ENCODE data around the gene MAP3K6.
A peak's percentile ranks its signal among the peaks of the same experiment; 100 is the strongest.
"Not testable (repeated sequence)": the region's sequence is repeated elsewhere in the genome, so short reads cannot be mapped to it uniquely, and the experiment has no call there.

MAP3K6 gene

DNA sequence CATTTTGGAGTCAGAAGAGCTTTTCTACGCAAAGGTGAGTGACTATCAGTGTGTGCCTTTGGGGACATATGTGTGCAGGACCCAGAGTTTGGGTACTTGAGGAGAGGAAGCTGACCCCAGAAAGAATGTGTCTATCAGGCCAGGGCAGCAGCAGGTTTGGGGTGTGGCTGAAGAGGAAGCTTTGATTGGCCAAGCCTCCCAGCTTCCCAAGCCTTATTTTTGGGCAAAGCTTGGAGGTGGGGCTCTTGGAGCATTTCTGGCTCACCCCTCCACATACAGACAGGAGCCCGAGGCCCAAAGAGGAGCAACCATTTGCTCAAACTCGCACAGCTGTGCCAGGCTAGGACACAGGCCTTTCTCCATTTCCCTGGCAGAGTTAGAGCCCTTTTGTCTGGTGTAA, 30.3 kb upstream of the MAP3K6 start:
- no peak for DNase-seq

DNA sequence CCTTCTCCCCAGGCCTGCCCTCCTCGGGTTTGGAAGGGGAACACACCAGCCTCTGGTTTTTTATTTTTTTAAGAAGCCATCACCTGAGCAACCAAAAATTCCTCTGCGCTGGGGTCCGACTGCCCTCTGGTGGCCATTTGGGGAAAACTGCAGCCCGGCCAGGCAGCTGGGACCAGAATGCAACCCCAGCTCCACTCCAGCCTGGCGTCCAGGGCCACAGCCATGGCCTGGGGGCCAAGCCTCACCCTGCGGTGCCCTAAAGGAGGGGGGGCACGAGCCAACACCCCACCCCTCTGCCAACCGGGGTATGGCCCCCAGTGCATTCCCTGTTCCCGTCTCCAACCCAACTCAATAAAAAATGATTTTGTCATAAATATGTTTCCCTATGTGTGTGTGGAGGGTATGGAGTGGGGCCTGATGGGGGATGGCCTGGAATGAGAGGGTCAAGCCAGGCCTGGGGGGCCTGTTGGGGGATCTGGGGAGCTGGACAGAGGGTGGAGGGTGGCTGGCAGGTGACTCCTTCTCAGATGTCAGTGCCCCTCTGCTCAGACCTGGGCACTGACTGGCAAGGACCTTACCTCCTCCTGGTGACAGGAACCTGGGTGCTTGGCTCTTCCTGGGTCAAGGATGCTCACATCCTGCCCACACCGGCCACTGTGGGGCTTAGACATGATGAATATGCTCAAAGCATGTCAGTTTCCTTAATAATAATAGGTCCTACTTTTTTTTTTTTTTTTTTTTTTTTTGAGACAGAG, 28.9 kb upstream of the MAP3K6 start:
- peak; percentile 80 for DNase-seq

DNA sequence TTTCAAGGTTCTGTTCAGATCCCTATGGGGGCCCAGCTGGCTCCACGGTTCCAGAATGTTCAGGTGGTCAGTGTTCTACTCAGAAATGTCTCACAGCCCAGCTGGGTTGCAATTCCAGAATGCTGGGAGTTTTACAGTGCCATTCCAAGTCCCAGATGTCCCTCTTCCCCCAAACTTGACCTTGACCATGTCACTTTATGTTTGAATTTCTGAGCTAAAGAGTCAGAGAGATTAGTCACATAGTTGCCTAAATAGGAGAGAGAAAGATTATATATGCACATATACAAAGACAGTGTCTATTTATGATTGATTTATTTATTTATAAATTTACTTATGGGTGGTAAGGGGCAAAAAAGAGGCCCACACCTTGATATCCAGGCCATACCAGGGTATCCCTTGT, 28.2 kb upstream of the MAP3K6 start:
- no peak for DNase-seq

DNA sequence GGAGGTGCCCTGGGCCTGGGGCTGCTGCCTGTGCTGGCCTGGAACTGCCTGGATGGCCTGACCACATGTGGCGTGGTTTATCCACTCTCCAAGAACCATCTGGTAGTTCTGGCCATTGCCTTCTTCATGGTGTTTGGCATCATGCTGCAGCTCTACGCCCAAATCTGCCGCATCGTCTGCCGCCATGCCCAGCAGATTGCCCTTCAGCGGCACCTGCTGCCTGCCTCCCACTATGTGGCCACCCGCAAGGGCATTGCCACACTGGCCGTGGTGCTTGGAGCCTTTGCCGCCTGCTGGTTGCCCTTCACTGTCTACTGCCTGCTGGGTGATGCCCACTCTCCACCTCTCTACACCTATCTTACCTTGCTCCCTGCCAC, 27.5 kb upstream of the MAP3K6 start:
- DNase-seq = no peak

DNA sequence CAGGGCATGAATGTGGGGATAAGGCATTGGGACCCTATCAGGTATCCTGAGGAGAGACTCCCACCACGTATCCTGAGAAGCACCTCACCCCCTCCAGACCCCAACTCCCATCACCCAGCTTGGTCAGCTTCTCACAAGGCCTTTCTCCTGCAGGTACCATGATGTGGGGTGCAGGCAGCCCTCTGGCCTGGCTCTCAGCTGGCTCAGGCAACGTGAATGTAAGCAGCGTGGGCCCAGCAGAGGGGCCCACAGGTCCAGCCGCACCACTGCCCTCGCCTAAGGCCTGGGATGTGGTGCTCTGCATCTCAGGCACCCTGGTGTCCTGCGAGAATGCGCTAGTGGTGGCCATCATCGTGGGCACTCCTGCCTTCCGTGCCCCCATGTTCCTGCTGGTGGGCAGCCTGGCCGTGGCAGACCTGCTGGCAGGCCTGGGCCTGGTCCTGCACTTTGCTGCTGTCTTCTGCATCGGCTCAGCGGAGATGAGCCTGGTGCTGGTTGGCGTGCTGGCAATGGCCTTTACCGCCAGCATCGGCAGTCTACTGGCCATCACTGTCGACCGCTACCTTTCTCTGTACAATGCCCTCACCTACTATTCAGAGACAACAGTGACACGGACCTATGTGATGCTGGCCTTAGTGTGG, 27.0 kb upstream of the MAP3K6 start:
- no peak for DNase-seq

DNA sequence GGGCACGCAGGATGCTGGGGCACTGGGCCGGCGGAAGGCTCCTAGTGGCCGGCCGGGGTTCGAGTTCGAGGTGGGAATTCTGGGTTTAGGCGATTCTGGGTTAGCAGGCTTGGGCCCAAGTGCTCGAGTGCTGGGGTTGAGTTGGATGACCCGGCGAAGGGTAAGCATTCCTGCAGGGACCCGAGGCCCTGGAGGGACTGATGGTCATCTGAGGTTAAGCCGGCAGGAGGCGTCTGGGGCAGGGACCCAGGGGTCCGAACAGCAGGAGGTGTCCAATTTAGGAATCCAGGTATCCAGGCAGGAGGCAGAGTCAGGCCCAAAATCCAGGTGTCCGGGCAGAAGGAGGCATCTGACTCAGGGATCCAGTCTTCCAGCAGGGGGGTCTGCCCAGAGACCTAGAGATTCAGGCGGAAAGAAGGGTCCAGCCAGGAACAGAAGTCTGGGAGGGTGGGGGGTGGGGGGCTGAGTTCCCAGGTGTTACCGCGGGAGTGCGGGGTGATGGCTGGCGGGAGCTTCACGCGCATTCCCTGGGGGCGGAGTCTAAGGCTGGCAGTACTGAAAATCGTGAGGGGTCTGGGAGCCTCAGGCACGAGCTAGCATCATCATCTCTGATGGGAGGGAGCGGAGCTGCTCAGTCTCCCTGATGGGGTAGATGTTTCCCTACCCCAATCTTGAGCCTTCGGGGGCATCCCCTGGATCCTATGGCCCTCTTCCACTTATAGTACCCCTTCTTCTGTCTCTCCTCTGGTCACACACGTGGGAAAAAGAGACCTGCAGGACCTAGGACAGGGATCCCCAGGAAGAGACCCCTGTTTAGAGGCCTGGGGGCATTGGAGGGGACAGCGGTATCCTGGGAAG, 26.2 kb upstream of the MAP3K6 start:
- DNase-seq = no peak

DNA sequence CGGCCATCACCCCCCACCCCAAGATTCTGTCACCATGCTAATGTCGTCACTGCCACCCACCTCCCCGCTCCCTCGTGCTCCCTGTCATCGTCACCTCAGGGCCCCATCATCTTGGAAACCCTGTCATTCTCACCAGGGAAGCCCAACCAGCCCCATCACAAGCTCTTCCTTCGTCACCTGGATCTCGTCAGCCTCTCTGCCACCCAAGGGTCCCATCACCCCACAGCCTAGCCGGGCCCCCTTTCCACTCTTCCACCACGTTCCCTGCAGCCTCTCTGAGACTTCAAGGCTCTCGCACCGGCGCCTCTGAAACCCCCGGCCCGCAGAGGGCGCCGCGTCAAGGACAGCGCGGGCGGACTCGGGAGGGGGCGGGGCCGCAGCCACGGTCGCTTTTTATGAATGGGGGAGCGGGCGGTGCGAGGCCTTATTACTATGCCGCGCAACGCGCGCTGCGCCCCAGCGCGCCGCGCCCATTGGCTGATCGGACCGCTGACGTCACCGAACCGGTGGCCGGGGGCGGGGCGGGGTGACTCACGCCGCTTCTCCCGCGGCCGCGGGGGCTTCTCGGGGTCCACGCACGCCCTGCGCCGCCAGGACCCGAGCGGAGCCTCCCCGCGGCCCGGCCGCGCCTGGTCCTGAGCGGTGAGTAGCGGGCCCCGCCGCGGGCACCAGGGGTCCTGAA, 25.5 kb upstream of the MAP3K6 start, which contains the start of gene GPR3:
TSS of gene GPR3 (plus strand) at position 527 of the 682 bp plus-strand sequence. CDS start 1,177 bp downstream, outside the sequence.
- DNase-seq = peak; percentile 93

DNA sequence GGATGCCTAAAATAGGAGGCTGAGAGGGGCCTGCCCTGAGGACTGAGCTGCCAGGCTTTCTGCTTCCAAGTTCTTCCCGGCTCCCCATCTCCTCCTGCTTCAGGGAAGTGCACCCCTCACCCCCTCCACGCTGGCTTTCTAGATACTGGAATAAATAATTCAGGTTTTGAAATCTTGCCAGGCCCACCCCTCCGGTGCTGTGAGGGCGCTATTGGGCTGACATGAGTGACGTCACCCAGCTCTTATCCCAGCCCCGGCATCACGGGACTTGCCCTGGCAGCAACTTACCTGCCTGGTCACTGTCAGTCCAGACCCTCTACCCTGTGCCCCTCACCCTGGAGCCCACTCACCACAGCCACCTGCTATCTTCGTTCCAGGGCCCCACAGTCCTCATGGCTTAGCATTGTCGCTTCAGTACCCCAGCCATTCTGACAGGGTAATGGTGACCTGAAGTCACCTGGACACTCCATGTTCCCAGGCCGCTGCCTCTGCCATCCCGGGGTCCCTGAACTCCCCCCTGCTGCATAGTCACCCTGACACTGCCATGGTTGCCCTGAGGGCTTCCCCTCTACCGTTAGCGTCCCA, 24.8 kb upstream of the MAP3K6 start:
- DNase-seq = peak; percentile 13

DNA sequence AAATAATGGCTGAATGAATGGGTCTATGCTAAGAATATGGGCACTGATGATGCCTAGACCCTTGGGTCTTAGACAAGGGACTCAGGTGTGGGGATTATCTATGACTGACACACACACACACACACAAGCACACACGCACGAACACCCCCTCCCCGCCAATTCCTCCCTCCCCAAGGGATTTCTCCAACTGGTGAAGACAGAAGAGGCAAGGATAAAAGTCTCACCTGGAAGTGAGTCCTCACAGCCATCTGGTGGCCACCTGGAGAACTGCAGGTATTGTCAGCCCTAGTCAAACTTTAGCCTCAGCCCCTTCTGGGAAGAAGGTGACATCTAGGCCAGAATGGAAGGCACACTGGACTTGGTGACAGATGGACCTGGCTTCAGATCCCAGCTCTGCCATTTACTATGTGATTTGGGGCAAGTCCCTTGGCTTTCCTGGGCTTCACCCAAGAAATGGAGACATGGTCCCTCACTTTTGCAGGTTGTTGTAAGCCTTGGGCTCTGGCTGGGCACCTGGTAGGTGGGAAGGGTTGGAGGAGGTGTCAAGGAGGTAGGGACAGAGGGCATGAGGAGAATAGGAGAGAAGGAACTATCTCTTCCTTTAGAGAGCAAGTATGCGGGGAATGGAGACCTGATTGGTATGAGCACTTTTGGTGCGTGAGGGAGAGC, 21.7 kb upstream of the MAP3K6 start:
- DNase-seq = peak; percentile 78

DNA sequence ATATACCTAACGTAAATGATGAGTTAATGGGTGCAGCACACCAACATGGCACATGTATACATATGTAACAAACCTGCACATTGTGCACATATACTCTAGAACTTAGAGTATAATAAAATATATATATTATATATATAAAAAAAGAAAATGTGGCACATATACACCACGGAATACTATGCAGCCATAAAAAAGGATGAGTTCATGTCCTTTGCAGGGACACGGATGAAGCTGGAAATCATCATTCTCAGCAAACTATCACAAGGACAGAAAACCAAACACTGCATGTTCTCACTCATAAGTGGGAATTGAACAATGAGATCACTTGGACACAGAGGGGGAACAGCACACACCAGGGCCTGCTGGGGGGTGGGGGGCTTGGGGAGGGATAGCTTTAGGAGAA, 18.0 kb upstream of the MAP3K6 start:
- not testable (repeated sequence) for DNase-seq

DNA sequence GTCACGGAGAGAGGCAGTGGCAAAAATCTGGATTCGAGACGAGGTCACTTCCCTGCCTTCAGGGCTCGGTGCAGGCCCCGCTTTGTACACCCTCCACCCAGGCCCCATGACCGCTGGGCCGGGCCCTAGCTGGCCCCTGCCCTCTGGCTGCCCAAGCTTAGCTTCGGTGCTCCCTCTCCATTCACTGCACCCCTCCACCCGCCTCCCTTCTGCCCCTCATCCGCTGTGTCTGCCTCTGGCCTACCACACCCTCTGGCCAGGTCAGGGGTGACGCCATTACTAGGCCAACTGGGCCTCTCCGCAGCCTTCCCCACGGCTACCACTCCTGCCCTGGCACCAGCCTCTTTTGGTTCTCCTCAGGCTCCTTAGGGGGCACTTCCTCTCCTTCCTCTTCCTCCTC, 16.9 kb upstream of the MAP3K6 start:
- no peak for DNase-seq

DNA sequence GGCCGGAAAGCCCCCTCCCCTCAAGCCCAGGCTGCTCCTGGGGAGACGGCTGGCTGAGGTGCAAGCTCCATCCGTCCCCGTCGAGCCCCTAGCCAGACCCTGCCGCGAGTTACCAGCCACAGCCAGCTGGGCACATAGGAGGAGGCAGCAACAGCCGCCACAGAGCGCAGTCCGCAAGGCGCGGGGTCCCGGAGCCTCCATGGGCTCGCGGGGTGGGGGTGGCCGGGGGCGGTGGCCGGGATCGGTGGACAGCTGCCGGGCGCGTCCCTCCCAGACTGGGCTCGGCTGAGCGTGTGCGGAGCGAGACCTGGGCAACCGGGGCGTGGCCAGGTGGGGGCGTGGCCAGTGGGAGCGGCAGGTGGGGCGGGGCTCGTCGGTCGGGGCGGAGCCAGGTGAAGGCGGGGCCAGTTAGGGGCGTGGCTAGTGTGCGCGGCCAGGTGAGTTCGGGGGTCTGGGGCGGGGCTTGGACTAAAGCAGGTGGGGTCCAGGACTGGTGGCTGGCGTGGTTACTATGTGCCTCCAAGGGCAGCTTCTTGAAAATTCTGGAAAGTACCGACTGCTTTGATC, 16.4 kb upstream of the MAP3K6 start, which contains the start of gene CD164L2:
TSS of gene CD164L2 (minus strand) at position 295 of the 567 bp plus-strand sequence. CDS start at position 201, 94 bp downstream.
- DNase-seq = peak; percentile 61

DNA sequence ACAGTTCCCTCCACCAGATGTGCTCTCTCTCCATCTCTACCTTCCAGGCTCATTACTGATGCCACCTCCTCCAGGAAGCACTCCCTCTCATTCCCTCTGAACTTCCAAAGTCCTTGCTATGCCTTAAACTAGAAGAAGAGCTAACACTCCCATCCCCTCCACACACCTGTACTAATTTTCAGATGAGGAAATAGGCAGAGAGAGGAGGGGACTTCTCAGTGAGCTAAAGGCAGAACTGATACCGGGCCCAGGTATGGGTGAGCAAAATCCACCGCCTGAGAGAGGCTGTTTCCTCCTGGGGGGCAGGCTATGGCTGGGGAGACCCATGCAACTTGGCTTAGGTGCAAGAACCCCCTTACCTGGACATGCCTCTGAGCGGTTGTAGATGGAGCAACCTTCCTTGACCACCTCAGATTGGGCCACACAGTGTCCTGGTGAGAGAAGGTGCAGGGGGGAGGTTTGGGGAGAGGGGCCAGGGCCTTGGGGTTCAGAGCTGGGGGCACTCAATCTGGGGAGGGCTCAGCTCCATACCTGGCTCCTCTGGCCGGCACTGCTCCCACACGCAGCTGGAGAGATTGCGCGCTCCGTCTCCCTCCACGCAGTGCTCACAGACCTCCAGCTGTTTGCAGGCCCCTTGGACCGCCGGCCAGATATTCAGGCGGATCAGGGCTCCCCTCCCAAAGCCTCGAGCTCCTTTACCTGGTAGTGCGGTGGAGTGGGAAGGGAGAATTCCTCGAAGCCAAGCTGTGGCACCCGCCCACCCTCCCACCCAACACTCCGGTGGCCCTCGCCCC, 15.4 kb upstream of the MAP3K6 start:
- DNase-seq = no peak

DNA sequence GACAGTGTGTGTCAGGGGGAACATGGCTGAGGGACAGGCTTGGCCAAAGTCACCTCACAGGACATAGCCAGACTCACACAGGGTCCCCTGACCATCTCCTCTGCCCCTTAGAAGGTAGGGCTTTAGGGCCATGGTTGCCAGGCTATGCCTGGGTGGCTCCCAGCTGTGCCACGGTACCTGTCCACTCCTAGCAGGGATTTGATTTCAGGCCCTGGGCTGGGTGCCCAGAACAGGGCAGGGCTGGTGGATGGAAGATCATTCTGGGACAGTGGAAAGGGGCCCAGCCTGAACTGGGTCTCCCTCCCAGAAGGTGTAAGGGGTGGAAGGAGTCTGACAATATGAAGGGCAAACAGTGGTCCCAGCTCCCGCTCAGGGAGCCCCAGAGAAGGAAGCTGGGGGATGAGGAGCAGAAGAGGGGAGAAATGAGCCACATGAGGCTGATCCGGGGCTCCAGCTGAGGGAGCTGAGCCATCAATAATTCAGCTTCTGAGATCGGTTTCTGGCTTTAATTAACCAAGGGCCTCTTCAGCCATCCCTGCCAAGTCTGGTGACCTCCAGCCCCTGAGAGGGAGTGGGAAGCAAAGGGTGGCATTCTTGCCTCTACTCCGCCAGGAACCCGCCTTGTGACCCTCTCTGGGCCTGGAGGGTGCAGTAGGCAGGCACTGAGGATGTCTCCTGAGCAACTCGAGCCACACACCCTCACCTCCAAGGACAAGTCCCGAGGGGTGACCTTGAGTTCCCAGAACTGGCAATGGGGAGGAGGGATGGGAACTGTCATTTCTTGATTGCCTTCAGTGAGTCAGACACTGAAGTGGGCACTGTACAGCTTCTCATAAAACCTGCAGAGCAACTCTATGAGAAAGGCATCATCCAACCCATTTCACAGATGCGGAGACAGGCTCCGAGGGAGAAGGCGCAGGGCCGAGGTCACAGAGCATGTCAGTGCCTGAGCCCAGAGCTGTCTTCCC, 14.3 kb upstream of the MAP3K6 start:
- DNase-seq = no peak

DNA sequence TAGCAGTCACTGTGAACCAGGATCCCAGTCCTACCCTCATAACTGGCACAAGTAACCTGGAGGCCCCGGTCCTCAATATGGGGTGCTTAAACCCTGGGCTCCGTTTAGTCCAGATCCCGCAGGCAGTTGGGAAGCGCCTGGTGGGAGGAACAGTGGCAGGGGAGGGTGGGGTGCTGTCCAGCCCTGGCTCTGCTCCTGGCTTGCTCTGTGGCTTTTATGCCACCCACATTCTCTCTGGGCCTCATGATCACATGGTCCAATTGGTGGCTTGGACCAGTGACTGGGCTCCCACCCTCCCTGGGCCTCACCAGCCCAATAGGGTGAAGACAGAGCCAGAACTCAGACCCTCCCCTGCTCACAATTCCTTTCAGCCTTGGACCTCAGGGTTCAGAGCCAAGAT, 13.5 kb upstream of the MAP3K6 start:
- DNase-seq = no peak

DNA sequence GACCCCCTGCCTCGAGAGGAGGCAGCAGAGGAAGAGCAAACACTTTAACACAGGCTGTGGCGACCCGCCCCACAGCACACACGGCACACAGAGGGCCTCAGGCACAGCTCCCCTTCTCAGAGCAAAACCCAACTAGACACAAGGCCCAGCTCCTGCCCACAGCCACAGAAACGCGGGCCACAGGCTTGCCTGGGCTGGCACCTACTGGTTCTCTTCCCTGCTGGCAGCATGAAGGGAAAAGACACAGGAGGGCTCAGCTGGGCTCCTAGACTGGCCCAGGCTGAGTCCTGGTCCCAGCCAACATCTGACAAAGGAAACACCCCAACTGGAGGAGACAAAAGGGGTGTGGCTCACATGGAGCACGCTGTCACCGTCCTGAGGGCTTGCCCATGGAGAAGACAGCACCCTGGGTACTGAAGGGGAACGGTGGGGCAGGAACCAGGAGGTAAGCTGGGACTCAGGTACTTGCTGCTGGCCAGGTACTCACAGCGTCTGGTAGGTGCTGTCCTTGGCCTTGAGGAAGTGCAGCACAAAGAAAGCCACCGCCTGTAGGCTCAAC, 12.9 kb upstream of the MAP3K6 start:
- DNase-seq = no peak

DNA sequence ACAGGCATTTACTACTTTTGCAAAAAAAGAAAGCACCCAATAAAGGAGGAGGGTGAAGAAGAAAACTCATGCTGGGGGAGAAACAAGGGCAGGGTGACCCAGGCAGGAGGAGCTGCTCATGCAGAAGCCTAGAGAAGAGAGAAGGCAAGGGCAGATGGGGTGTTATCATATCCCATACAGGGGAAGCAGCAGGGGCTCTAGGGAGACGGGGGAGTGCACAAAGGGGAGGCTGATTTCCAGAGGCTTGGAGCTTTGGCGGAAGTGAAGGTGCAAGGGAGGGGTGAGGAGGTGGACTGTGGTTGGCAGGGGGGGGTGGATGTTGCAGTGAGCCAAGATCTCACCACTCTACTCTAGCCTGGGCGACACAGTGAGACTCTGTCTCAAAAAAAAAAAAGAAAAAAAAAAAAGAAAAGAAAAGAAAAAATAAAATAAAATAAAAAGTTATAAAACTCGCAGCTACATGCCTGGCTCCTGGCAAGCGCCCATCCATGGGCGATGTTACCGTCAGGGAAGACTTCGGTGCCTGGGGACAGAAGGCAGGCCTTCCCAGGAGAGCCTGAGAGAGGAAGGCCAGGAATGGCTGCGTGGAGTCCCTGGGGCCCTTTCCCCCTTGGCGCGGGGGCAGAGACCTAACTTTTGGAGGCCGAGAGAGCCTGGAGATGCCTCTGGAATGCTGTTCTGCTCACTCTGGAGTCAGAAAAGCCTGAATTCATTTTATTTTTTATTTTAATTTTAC, 11.2 kb upstream of the MAP3K6 start:
- DNase-seq = no peak

DNA sequence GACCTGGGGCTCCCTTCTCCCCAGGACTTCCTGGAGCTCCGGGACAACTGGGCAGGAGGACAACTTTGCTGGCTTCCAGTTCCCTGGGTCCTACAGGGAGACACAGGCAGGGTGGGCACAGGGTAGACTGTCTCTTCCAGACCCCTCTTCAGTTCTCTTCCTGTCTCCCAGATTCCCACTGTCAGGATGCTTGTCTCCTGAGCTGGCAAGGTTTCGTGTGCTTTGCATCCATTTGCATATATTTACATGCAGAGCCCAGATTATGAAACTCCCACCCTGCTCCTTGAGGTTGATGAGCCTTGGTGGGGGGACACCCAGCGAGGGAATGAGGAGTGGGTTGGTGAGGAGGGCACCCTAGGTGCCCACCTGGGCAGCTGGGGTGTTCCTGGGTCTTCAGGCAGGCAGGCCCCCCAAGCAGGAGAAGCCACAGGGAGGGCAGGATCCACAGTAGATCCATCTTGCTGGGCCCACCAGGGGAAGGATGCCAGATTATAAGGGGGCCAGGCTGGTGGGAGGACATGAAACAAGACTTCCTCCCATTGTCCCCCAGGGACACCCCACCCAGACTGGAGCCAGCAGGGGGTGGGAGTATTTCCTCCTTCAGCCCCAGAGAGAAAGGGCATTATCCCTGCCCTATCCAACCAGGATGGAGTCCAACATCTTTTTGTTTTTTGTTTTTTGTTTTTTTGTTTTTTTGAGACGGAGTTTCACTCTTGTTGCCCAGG, 7.8 kb upstream of the MAP3K6 start, which contains the start of gene FCN3:
TSS of gene FCN3 (minus strand) at position 463 of the 725 bp plus-strand sequence. CDS start at position 457, 6 bp downstream.
- DNase-seq = no peak
